Stomach (tissue), 4 donors: ENCODE results near the gene CAPN14.

ENCODE experiments used
- POLR2A ChIP-seq, 4 donors: fragments of 450-650 bp; IDR thresholded peaks; one replicate each; pipeline ENCODE4 v1.6.1; 2016; ENCODE audit warnings: antibody characterized with exemption in 4 of 4, control low read depth in 2 of 4, mild to moderate bottlenecking in 1 of 4, moderate library complexity in 1 of 4
- POLR2AphosphoS5 ChIP-seq, 3 donors: sonication (generic); formaldehyde crosslinking; IDR thresholded peaks; one replicate each; pipeline ENCODE4 v1.6.1; 2016; ENCODE audit warnings: antibody characterized with exemption in 3 of 3
- TF ChIP-seq, protein P1 (sequence below), 7 experiments: fragments of 450-650 bp in 4 of 7; fragments of 200-600 bp in 3 of 7; sonication (generic) in 3 of 7; IDR thresholded peaks; one replicate each; pipeline ENCODE4 v1.5.1; 2016 to 2019; ENCODE audit warnings: antibody characterized with exemption in 7 of 7, control low read depth in 2 of 7, mild to moderate bottlenecking in 1 of 7

DNA sequence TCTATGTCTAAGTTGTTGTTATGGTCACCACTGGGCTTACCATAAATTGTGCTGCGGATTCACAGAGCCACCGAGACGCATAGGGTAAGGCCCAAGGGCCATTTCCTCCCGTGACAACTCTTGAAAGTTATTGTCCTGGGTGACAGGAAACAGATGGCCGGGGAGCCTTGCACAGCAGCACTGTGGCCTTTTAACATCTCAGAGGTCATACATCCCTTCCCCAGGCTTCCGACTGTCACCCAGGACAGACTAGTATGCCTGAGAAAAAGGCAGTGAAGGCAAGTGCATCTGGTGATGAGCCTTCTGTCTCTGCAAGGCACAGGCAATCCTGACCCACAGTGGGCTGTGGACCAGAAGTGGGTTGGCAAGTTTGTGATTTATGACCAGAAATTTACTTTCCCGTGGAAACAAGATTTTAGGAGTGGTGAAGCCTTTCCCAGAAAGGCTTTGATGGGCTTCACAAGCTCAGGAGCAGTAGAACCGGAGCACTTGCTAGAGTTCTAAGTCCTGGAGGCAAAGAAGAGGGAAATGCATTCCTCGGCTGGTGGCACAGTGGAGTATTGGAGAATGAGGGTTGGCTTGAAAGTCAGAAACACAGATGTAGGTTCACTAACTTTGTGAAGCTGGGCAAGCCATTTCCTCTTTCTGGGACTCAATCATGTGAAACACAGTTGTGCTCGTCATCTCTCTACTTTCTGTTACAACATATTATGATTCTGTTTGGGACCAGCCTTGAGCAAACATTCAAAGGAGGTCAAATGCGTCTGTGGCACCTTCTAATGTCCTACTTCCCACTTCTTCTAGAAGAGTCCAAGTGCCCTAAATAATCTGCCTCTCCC, 2.0 kb upstream of the CAPN14 start:
- TF ChIP-seq POLR2A (IDR thresholded peaks at IDR 0.05) = no peak
- TF ChIP-seq, protein P1, sequence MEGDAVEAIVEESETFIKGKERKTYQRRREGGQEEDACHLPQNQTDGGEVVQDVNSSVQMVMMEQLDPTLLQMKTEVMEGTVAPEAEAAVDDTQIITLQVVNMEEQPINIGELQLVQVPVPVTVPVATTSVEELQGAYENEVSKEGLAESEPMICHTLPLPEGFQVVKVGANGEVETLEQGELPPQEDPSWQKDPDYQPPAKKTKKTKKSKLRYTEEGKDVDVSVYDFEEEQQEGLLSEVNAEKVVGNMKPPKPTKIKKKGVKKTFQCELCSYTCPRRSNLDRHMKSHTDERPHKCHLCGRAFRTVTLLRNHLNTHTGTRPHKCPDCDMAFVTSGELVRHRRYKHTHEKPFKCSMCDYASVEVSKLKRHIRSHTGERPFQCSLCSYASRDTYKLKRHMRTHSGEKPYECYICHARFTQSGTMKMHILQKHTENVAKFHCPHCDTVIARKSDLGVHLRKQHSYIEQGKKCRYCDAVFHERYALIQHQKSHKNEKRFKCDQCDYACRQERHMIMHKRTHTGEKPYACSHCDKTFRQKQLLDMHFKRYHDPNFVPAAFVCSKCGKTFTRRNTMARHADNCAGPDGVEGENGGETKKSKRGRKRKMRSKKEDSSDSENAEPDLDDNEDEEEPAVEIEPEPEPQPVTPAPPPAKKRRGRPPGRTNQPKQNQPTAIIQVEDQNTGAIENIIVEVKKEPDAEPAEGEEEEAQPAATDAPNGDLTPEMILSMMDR (IDR thresholded peaks at IDR 0.05) = no peak
- no peak for TF ChIP-seq POLR2AphosphoS5 (IDR thresholded peaks at IDR 0.05)
